GM12891 (cell line): ENCODE data around the gene CSTPP1.
A peak's percentile ranks its signal among the peaks of the same experiment; 100 is the strongest.

Source experiments
- DNase-seq: peaks from one replicate; pipeline ENCODE4 v3.0.0; 2011; ENCODE audit warnings: low spot score; ENCODE audit not compliant: insufficient read length
- FAIRE-seq: peaks from 2 replicates; lab custom pipeline; 2011; peaks lifted over from hg19 to GRCh38; lab: Jason Lieb, UNC
- PAX5 ChIP-seq: IDR thresholded peaks from 2 replicates; pipeline ENCODE4 v1.6.1; 2011; ENCODE audit warnings: low read length, moderate library complexity, mild to moderate bottlenecking; ENCODE audit not compliant: insufficient read depth, severe bottlenecking
- POLR2A ChIP-seq: IDR thresholded peaks from 2 replicates; pipeline ENCODE4 v1.6.1; 2011; ENCODE audit warnings: low read depth, low read length, control low read depth
- POLR2AphosphoS5 ChIP-seq: IDR thresholded peaks from 2 replicates; pipeline ENCODE4 v1.6.1; 2011; ENCODE audit warnings: low read depth, low read length, control low read depth
- POU2F2 ChIP-seq: IDR thresholded peaks from 2 replicates; pipeline ENCODE4 v1.6.1; 2011; ENCODE audit warnings: low read depth, mild to moderate bottlenecking, control low read depth, low read length, moderate library complexity
- SPI1 ChIP-seq: IDR thresholded peaks from 2 replicates; pipeline ENCODE4 v1.6.1; 2011; ENCODE audit warnings: low read depth, low read length, control low read depth
- TAF1 ChIP-seq: IDR thresholded peaks from 2 replicates; pipeline ENCODE4 v1.6.1; 2011; ENCODE audit warnings: low read depth, low read length, control low read depth

CSTPP1 gene

DNA sequence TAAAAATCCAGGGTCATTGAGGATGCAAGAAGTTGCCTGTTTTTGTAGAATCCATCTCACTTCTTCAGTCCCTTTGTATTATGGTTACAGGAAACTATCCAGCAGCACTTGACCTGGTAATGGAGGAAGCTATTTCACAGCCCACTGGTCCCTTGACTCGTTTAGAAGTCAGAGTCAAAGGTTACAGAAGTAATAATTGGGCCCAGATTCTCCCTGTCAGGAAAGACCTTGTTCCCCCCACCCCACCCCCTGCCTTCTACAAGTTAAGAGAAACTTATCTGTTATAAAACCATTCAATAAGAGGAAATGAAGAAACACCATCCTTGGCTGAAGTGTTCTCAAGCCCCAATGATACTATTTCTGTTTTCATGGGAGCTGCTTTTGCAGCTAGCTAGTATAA lies 65.8 kb downstream of the CSTPP1 start:
- TF ChIP-seq PAX5, result no peak
- no peak for TF ChIP-seq POLR2A
- no peak for TF ChIP-seq POLR2AphosphoS5
- DNase-seq (no peak), FAIRE-seq (no peak)

DNA sequence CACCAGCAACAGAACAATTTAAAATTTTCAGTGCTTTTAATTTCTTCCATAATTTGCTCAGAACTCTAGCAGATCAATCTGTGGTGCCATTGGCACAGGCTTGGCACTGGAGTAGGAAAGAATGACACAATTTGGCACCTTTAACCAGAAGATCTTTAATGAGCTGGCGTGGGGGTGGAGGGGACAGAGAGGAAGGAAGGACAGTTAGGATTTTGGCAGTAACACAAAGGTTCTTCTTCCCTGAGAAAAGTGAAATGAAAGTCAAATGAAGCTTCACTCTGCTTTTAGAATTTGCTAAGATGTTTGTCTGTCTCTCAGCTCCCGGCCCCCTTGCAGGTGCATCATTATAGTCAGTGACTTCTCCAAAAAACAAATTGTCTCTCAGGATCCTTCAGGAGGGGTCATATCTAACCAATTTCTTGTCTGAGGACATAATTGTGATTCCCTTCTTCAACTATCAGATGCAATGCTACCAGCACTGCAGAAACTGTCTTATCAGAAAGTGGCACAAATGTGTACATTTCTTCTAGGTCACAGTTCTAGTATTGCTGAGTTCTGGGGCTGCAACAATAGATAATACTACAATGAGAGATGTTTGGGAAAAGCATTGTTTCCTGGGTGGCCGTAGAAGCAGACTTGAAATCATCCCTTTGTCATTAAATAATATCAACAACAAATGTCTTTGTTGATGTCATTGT lies 66.8 kb downstream of the CSTPP1 start:
- DNase-seq, result no peak
- TF ChIP-seq POLR2A (no peak), POLR2AphosphoS5 (no peak), SPI1 (peak; percentile 18; the same call in 1 of the 2 replicates)
- peak; percentile 56 for FAIRE-seq

DNA sequence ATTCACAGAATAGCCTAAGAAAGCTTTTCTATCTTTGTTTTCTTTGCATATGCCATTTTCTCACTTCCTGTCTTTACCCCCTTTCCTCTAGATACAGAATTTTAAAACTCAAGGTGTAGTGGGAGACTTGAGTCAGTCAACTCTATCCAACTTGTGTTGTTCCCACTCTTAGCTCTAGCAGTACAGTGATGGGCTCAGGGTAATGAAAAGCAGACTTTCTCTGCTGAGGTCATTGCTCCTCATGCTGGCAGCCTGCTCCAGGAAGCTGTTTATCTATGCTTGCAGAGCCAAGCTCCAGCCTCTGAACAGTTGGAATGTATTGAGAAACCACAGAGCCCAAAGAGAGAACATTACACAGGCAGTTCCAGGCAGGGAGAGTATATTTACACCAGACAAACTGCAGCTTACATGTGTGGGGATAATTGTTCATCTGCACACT lies 68.1 kb downstream of the CSTPP1 start:
- DNase-seq, result no peak
- TF ChIP-seq SPI1 (peak; percentile 63; the same call in 1 of the 2 replicates), POLR2A (no peak), POLR2AphosphoS5 (no peak)
- FAIRE-seq, result peak; percentile 89

DNA sequence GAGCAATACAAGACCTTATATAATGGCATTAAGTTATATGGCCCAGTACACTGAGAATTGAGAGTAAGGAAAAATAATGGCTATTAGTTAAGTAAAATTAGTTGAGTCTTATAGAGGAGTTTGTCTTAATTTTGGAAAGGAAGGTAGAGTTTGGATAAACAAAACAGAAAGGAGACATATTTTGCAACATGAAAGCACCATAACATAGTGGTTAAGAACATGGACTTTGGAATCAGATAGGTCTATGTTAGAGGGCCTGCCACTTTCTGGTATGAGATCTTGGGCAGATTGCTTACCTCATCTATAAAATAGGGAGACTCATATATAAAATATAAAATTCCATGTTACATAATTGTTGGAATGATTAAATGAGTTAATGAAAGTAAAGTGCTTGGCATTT lies 68.9 kb downstream of the CSTPP1 start:
- DNase-seq (no peak), FAIRE-seq (no peak)
- TF ChIP-seq POLR2AphosphoS5 (no peak), POLR2A (no peak), SPI1 (no peak), TAF1 (no peak), PAX5 (no peak), POU2F2 (no peak)

DNA sequence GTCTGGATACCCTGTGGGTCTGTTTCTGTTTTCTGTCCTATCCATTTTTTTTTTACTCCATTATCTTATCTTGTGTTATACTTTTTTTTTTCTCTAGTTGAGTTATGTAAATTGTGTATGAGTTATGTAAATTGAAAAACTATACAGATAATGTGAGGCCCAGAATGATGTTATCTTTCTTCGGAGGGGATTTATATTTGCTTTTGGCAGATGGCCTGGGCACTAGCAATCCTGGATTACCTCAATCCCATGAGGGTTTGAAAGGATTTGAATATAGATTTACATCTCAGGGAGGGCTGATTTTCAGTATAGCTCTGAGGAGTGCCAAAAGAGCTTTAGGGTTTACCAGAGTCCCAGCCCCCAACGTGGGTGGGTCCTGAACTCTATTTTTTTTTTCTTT lies 71.0 kb downstream of the CSTPP1 start:
- TF ChIP-seq TAF1, result no peak
- TF ChIP-seq SPI1, result no peak
- TF ChIP-seq POLR2AphosphoS5, result no peak
- no peak for TF ChIP-seq PAX5
- no peak for TF ChIP-seq POLR2A
- TF ChIP-seq POU2F2, result no peak
- FAIRE-seq, result no peak
- DNase-seq, result no peak

DNA sequence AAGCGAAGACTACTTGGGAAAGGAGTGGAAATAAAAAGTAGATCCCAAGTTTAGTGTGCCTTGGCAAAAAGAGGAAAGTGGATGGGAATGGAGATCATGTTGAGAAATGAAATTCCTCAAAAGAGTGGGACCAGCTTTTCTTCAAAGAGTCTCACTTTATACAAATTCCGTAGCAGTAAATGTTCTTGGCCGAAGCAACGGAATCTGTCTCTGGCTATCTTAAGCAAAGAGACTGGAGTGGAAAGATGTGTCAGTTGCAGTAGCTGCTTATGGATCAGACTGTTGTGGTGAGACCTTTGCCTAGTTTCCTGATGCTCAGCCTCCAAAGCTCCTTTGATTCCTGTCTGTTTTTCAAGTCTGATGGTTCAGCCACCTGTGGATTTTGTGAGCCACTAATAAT lies 73.6 kb downstream of the CSTPP1 start:
- DNase-seq (no peak), FAIRE-seq (no peak)
- no peak for TF ChIP-seq SPI1
- TF ChIP-seq POU2F2, result no peak
- no peak for TF ChIP-seq PAX5
- TF ChIP-seq POLR2A, result no peak
- TF ChIP-seq TAF1, result no peak
- TF ChIP-seq POLR2AphosphoS5, result no peak

DNA sequence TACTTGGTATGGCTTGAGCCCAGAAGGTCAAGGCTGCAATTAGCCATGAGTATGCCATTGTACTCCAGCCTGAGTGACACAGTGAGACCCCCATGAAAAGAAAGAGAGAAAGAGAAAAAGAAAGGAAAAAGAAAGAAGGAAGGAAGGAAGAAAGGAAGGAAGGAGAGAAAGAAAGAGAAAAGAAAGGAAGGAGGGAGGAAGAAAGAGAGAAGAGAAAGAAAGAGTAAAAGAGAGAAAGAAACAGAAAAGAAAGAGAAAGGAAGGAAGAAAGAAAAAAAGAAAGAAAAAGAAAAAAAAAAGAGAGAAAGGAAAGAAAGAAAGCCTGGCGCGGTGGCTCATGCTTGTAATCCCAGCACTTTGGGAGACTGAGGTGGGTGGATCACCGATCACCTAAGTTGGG lies 77.5 kb downstream of the CSTPP1 start:
- DNase-seq (no peak), FAIRE-seq (no peak)
- TF ChIP-seq PAX5, result no peak
- no peak for TF ChIP-seq SPI1
- no peak for TF ChIP-seq POLR2A
- TF ChIP-seq POLR2AphosphoS5, result no peak
- no peak for TF ChIP-seq POU2F2
- TF ChIP-seq TAF1, result no peak

DNA sequence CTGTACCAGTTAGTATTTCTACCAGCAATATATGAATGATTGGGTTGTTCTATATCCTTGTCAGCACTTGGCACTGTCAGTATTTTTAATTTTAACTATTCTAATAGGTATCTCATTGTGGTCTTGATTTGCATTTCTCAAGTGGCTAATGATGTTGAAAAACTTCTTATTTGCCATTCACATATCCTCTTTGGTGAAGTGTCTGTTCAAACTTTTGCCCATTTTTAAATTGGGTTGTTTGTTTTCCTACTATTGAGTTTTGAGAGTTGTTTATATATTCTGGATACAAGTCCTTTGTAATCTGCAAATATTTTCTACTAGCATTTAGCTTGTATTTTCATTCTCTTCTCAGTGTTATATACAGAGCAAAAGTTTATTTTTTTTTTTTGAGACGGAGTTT lies 82.1 kb downstream of the CSTPP1 start:
- DNase-seq, result no peak
- TF ChIP-seq TAF1, result no peak
- no peak for FAIRE-seq

DNA sequence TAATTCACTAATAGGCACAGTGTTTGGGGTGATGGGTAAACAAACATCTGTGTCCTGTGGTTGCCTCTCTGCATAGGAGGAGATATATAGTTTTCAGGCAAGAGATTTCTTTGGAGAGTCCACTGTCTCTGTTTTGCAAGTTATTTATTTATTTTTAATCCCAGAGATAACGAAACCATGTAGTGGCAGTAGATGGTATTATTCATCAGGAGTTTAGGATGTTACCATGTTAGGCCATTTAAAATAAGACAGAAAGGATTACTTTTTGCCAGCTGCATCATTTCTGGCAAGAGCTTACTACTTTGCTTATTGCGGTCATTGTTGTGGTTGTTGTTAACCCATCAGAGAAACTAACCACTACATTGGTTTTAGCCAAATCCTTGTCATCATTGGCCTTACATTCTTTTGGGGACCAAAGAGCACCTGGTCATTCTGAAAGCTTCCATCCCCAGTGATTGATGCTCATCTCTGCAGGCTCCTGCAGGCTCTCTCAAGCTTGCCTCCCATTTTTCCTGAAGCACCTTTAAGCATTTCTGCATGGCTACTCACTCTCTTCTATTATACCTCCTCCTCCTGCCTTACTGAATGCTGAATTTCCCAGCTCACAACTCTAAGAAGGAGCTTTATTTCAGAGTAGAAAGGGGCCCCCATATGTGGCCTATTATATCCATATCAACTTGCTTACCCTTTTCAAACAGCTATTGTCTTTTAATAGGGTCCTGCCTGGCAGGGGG lies 84.4 kb downstream of the CSTPP1 start:
- TF ChIP-seq PAX5 (no peak), POLR2AphosphoS5 (no peak), POU2F2 (no peak), TAF1 (no peak), SPI1 (no peak), POLR2A (no peak)
- DNase-seq (no peak), FAIRE-seq (peak; percentile 28)

DNA sequence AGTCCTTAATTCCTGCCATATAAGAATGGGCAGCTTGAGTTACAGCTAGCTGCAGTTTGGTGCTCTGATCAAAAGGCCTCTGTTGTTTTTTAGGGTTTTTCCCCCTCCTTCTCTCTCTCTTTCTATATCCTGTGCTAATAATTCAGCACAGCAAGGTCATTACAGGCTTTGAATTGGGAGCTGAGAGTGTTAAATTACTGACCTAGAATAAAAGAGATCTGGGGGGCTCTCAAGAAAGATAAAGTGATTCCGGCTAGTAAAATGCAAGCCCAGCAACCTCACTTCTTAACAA lies 84.9 kb downstream of the CSTPP1 start:
- FAIRE-seq (no peak), DNase-seq (no peak)
- no peak for TF ChIP-seq SPI1
- no peak for TF ChIP-seq POU2F2
- TF ChIP-seq PAX5, result no peak
- no peak for TF ChIP-seq POLR2A
- TF ChIP-seq POLR2AphosphoS5, result no peak
- TF ChIP-seq TAF1, result no peak

DNA sequence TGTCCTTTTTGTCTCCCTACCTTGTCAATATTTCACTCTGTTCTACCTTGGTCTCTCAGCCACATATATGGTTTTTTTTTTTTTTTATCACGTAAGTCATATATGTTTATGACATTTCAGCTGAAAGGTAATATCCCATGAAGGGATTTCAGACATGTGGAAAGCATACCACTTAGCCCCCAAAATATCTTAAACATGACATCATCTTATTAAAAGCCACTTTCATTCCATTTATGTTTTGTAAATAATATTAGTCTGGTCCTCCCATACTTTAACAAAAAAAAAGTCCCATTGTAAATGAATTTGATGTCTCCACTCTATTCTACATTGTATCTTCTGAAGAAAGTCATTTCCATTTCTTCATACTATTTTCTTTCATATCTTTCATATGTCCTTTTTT lies 85.4 kb downstream of the CSTPP1 start:
- FAIRE-seq (no peak), DNase-seq (no peak)
- no peak for TF ChIP-seq POU2F2
- TF ChIP-seq POLR2A, result no peak
- TF ChIP-seq POLR2AphosphoS5, result no peak
- TF ChIP-seq PAX5, result no peak
- no peak for TF ChIP-seq SPI1
- TF ChIP-seq TAF1, result no peak
